OCI-LY3 (cell line): Measurements from ENCODE around the gene ARF1.

Source experiments
- CTCF ChIP-seq: fragments of 200-600, 300-600 bp; sonication (generic); IDR thresholded peaks from 2 replicates; pipeline ENCODE4 v1.5.1; 2014; ENCODE audit warnings: antibody characterized with exemption, low read length, low read depth
- EZH2phosphoT487 ChIP-seq: fragments of 200-600 bp; shearing (Covaris generic); IDR thresholded peaks from 2 replicates; pipeline ENCODE4 v1.6.1; 2018; ENCODE audit warnings: antibody characterized with exemption, mixed run types, low read depth

DNA sequence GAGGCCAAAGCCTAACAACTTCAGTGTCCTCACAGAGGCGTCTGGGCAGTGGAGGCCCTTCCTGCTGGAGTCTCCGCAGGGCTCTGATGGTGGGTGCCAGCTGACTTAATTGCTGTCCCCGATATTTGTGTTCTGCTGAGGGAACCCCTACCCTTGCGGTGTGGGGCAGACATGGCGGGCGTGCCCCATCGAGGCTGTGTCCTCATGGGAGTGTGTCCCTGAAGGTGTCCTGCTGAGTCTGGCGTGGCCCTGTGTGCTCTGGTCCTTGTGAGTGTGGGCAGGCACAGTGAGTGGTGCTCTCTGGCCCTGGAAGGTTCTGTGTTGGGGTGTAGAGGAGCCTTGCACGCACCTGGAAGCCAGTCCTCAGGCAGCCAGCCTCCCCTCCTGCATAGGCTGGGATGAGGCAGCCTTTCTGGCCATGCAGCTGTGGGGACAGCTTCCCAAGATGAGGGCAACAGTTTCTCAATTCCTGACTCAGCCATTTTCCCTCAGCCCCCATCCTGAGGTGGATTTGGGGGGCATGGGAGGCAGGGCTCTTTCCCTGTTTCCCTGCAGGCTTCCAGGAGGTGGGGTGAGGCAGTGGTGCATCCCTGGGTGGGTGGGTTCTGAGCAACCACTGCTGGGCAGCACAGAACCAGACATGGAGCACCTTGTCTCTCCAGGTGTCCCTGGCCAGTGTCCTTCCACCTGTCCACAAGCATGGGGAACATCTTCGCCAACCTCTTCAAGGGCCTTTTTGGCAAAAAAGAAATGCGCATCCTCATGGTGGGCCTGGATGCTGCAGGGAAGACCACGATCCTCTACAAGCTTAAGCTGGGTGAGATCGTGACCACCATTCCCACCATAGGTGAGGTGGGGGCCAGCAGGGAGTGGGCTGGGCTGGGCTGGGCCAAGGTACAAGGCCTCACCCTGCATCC is 14.2 kb downstream of the ARF1 start:
- TF ChIP-seq CTCF (no peak), EZH2phosphoT487 (no peak)
